COLO829 (cell line): ENCODE measurements around the gene GH1.
"Not testable (repeated sequence)": the region's sequence is repeated elsewhere in the genome, so short reads cannot be mapped to it uniquely, and the experiment has no call there.

Source experiments
- DNase-seq: peaks from one replicate; pipeline ENCODE4 v3.0.0; 2012; ENCODE audit warnings: low spot score

The GH1 gene

DNA sequence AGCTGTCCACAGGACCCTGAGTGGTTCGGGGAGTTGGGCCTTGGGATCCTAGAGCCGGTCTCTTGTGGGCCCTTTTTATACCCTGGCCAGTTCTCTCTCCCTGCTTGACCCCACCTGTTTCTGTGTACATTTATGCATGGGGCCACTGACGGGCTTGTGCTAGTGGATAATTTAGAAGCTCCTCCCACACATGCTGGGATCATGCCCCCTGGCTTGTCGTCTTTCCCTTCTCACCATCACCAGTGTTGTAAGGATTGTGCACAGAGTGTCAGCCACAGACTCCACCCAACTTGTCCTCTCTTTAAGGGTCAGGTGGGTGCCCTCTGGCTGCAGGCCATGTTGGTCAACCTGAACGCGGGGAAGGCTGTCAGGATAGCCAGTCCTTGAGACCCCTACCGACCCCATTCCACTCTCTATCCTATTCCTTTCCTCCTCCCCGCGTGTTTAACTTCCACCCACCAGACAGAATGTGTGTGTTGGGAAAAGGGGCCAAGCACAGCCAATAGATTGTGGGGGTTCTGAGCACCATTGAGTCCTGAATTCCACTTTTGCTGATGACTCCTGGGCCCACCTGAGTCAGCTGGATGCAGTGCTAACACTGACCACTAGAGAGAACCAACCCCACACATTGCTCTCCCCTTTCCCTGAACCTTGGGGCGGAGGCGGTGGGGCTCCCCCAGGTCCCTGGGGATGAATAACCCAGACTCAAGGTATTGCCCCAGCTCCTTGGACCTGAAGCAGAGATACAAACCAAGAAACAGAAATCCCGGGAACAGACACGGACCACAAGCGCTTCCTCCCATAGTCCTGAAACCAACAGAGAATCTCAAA is 21.9 kb downstream of the GH1 start, which contains the start of gene CSH1:
Gene CSH1, minus strand, starts transcription at position 51 of the 831 bp plus-strand sequence. CDS start 63 bp downstream, outside the sequence.
- not testable (repeated sequence) for DNase-seq

DNA sequence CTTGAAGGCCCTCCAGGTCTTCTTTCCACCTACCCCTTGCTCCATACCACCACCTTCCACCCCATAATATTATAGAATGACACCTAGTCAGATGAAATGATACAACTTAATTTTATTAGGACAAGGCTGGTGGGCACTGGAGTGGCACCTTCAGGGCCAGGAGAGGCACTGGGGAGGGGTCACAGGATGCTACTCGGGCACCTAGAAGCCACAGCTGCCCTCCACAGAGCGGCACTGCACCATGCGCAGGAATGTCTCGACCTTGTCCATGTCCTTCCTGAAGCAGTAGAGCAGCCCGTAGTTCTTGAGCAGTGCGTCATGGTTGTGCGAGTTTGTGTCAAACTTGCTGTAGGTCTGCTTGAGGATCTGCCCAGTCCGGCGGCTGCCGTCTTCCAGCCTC is 23.8 kb downstream of the GH1 start:
- not testable (repeated sequence) for DNase-seq

GRCh38 chr17:63894021-63894420 is 24.6 kb downstream of the GH1 start:
- not testable (repeated sequence) for DNase-seq

DNA sequence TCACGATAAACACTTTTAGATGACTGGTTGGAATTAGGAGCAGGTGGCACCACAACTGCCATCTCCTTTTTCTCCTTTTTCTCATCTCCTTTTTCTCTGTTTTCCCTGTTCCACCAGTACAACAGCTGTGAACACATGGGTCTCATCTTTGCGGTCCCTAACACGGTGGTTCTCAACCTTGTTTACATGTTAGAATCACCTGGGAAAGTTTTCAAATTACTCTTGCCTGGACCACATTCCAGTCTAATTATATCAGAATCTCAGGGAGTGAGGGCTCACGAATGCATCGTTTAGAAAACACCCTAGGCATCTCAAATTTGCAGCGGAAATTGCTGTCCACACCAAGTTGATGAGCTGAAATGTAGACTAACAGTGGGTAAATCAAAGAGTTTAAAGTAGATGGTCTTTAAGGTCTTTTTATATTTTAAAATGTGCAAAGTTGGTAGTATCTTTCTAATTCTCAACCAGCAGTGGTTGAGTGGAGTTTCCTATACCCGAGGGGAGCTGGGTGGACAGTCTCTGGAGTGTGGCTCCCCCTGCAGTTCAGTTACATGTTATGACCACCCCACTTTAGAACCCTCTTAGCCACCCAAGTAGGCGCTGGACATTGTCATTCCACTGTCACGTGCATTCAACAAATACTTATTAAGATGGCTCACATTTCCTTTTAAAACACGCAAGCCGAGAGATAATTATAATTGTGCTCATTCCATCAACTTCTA is 26.2 kb downstream of the GH1 start:
- not testable (repeated sequence) for DNase-seq

GRCh38 chr17:63889026-63889848 is 29.4 kb downstream of the GH1 start:
- not testable (repeated sequence) for DNase-seq

- DNase-seq, result not testable (repeated sequence)
Observed at GRCh38 chr17:63885119-63885518, 33.5 kb downstream of the GH1 start.

DNA sequence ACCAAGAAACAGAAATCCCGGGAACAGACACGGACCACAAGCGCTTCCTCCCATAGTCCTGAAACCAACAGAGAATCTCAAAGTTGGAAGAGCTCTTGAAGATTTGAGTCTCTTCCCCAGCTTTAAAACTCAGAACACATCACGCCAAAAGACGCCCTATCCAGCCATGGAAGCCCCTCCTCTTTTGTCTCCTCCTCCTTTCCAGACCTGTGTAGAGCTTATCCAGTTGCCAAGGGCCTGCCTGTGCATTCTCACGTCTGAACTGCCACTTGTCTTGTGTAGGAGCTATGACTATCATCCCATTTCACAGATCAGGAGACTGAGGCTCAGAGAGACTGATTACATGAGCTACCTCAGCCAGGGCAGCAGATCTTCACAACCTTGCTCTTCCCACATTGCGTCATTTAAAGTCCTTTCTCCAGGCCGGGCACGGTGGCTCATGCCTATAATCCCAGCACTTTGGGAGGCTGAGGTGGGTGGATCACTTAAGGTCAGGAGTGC is 36.0 kb downstream of the GH1 start:
- DNase-seq, result not testable (repeated sequence)

GRCh38 chr17:63881935-63882601 is 36.6 kb downstream of the GH1 start, which contains the start of gene GH2:
Gene GH2 (minus strand): TSS chr17:63881944. CDS start chr17:63881801, 143 bp downstream.
- peak; percentile 79 for DNase-seq

DNA sequence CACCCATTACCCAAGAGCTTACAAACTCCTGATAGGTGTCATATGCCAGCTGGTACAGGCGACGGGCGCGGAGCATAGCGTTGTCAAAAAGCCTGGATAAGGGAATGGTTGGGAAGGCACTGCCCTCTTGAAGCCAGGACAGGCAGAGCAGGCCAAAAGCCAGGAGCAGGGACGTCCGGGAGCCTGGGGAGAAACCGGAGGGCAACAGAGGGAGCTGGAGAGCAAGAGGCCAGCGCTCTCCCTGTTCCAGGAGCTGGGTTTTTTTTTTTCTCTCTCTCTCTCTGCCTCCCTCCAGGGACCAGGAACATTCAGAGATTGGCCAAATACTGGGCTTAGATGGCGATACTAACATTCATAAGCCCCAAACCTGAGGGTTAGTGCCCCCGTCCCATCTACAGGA is 37.3 kb downstream of the GH1 start:
- not testable (repeated sequence) for DNase-seq

DNA sequence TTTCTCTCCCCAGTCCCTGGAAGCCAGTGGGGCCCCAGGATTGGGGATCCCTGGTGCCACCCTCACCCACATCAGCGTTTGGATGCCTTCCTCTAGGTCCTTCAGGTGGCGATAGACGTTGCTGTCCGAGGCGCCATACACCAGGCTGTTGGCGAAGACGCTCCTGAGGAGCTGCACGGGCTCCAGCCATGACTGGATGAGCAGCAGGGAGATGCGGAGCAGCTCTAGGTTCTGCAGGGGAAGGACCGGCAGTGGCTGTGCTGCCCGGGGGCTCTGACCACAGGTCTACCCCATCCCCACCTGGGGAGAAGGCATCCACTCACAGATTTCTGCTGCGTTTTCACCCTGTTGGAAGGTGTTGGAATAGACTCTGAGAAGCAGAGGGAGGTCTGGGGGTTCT is 37.9 kb downstream of the GH1 start:
- DNase-seq, result no peak

- not testable (repeated sequence) for DNase-seq
Observed at GRCh38 chr17:63878413-63878812, 40.2 kb downstream of the GH1 start.

DNA sequence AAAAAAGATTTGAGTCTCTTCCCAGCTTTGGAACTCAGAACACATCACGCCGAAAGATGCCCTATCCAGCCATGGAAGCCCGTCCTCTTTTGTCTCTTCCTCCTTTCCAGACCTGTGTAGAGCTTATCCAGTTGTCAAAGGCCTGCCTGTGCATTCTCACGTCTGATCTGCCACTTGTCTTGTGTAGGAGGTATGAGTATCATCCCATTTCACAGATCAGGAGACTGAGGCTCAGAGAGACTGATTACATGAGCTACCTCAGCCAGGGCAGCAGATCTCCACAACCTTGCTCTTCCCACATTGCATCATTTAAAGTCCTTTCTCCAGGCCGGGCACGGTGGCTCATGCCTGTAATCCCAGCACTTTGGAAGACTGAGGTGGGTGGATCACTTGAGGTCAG is 43.9 kb downstream of the GH1 start:
- DNase-seq, result not testable (repeated sequence)

- not testable (repeated sequence) for DNase-seq
Observed at GRCh38 chr17:63874061-63874626, 44.5 kb downstream of the GH1 start.

- not testable (repeated sequence) for DNase-seq
Observed at GRCh38 chr17:63873577-63873976, 45.1 kb downstream of the GH1 start, which contains the start of gene CSH2. Gene CSH2 (minus strand): TSS chr17:63873677. CDS start chr17:63873614, 63 bp downstream.

DNA sequence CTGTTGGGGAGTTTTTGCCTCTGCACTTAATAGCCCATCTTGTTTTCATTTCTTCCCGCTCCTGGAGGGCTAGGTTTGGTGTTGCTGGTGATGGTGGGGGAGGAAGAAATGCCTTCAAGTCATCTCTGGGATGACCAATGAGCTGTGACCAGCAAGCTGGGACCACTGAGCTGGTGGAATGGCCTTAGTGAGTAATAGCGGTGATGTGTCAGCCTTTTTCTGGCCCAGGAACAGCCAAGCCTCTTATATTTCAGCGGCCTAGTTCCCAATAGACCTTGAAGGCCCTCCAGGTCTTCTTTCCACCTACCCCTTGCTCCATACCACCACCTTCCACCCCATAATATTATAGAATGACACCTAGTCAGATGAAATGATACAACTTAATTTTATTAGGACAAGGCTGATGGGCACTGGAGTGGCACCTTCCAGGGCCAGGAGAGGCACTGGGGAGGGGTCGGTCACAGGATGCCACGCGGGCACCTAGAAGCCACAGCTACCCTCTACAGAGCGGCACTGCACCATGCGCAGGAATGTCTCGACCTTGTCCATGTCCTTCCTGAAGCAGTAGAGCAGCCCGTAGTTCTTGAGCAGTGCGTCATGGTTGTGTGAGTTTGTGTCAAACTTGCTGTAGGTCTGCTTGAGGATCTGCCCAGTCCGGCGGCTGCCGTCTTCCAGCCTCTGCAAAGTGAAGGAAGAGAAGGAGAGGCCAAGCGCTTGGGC is 46.8 kb downstream of the GH1 start:
- not testable (repeated sequence) for DNase-seq

- DNase-seq, result not testable (repeated sequence)
Observed at GRCh38 chr17:63870292-63870665, 48.4 kb downstream of the GH1 start.

DNA sequence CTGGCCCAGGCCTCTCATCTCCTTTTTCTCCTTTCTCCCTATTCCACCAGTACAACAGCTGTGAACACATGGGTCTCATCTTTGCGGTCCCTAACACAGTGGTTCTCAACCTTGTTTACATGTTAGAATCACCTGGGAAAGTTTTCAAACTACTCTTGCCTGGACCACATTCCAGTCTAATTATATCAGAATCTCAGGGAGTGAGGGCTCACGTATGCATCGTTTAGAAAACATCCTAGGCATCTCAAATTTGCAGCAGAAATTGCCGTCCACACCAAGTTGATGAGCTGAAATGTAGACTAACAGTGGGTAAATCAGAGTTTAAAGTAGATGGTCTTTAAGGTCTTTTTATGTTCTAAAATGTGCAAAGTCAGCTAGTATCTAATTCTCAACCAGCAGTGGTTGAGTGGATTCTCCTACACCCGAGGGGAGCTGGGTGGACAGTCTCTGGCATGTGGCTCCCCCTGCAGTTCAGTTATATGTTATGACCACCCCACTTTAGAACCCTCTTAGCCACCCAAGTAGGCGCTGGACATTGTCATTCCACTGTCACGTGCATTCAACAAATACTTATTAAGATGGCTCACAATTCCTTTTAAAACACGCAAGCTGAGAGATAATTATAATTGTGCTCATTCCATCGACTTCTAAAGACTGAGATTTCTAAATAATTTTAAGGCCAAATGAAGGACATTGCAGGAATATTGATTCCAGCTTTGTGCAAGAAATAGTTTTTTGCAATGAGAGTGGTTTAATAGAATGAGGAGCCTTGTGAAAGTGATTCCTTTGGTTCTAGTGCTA is 48.9 kb downstream of the GH1 start:
- DNase-seq, result not testable (repeated sequence)
